ENCODE results near the gene VWCE. TPM values are rescaled to one million over a fixed set of nuclear protein-coding genes. Genes with fewer than 3 reads are reported as not detected.

The VWCE gene
- total RNA-seq, 1 experiment from 2014 or later = 20.6 TPM

- H3K4me1 Mint-ChIP-seq = no peaks in the 10 kb centered on the region
- no peaks in the 10 kb centered on the region for H3K79me1 ChIP-seq (ENCODE audit: insufficient read depth, low read depth, low read length, poor library complexity, severe bottlenecking)
- no peak overlapping the region for H3K4ac ChIP-seq (ENCODE audit: low read depth, low read length)
- no peak for TF ChIP-seq CTCF (conservative IDR thresholded peaks at IDR 0.05)
- H3T11ph ChIP-seq (ENCODE audit: low read length) = no peak overlapping the region
- no peak overlapping the region for H3K4me3 Mint-ChIP-seq
- no peaks in the 10 kb centered on the region for H3K9me3 ChIP-seq (ENCODE audit: control insufficient read depth, low read depth, low read length)
- H3K23me2 ChIP-seq (ENCODE audit: insufficient read length, low read depth, low read length, poor library complexity, severe bottlenecking) = no peaks in the 10 kb centered on the region
- H3K4me1 ChIP-seq (ENCODE audit: insufficient read depth, low read length) = no peaks in the 10 kb centered on the region
- H3K27ac Mint-ChIP-seq = no peak overlapping the region
- H3K36me3 Mint-ChIP-seq (ENCODE audit: insufficient read depth in 1 of 3, low read depth in 3 of 3) = peaks cover 38 to 51% (median 41%) of the 10 kb centered on the region in 3 experiments; a peak in 6 of 7 replicates
- H3K27ac ChIP-seq (ENCODE audit: insufficient read length, low read depth, low read length) = no peak overlapping the region
- H2AK5ac ChIP-seq (ENCODE audit: insufficient read length, low read length) = no peak overlapping the region
- H4K20me1 ChIP-seq (ENCODE audit: control insufficient read depth, insufficient read depth, insufficient read length) = no peaks in the 10 kb centered on the region
- H3K27me3 Mint-ChIP-seq (ENCODE audit: low read depth) = no peaks in the 10 kb centered on the region
- no peak overlapping the region for H4K5ac ChIP-seq (ENCODE audit: insufficient read length, low read depth, low read length)
- WGBS (ENCODE audit: extremely low coverage, insufficient read length, low lambda C conversion rate) = no CpG with 5 or more reads among the region's 7 CpGs
- no peak overlapping the region for H4K8ac ChIP-seq (replicated peaks; ENCODE audit: insufficient read length, low read depth, low read length)
- no peak overlapping the region for H2BK15ac ChIP-seq (ENCODE audit: low read depth, low read length)
- H3K27me3 ChIP-seq (ENCODE audit: insufficient read depth, low read length) = no peaks in the 10 kb centered on the region
- no peak overlapping the region for H2BK20ac ChIP-seq (ENCODE audit: low read depth, low read length, poor library complexity, severe bottlenecking)
- no peak overlapping the region for H4K91ac ChIP-seq (ENCODE audit: insufficient read length, low read depth, low read length)
- H3K18ac ChIP-seq (ENCODE audit: insufficient read length, low read depth, low read length) = no peak overlapping the region
- H3K4me2 ChIP-seq (ENCODE audit: insufficient read depth, insufficient read length, low read length) = no peak overlapping the region
- H3K79me2 ChIP-seq (ENCODE audit: insufficient read depth, low read length) = no peaks in the 10 kb centered on the region
- no peak for DNase-seq
- H2BK5ac ChIP-seq (ENCODE audit: insufficient read length, low read length) = no peak overlapping the region
- no peak overlapping the region for H3K14ac ChIP-seq (ENCODE audit: insufficient read depth, low read length)
- H2AFZ ChIP-seq (ENCODE audit: low read length) = no peak overlapping the region
- H3K56ac ChIP-seq (ENCODE audit: insufficient read length, low read depth, low read length) = no peak overlapping the region
- no peak overlapping the region for H2BK12ac ChIP-seq (ENCODE audit: insufficient read length, low read depth, low read length)
- H3K9me3 Mint-ChIP-seq = no peaks in the 10 kb centered on the region
- no peak overlapping the region for H3K23ac ChIP-seq (ENCODE audit: insufficient read length, low read depth, low read length)
- H2BK120ac ChIP-seq (ENCODE audit: low read depth, low read length, poor library complexity, severe bottlenecking) = no peak overlapping the region
- H3K9ac ChIP-seq (ENCODE audit: extremely low read depth, insufficient read length, low read length) = no peak overlapping the region
These were observed 10.3 kb upstream of the VWCE start for GRCh38 chr11:61305417-61305816.

Data from H9 (cell line).